Thyroid gland (tissue), 4 donors: ENCODE data around the gene KLF3.

ENCODE experiments used
- CTCF ChIP-seq, 6 experiments: fragments of 200-600 bp in 3 of 6; fragments of 450-650 bp in 3 of 6; sonication (generic) in 3 of 6; IDR thresholded peaks; one replicate each; pipeline ENCODE4 v1.5.1; 2016 to 2019; ENCODE audit warnings: antibody characterized with exemption in 6 of 6, mild to moderate bottlenecking in 2 of 6, inconsistent platforms in 1 of 6, moderate library complexity in 1 of 6
- POLR2A ChIP-seq, 2 donors: fragments of 450-650 bp; IDR thresholded peaks; one replicate each; pipeline ENCODE4 v1.6.1; 2017; ENCODE audit warnings: antibody characterized with exemption in 2 of 2, mild to moderate bottlenecking in 2 of 2, moderate library complexity in 1 of 2

GRCh38 chr4:38669208-38669607 is 5.2 kb downstream of the KLF3 start:
- no peak for TF ChIP-seq CTCF (IDR thresholded peaks at IDR 0.05)
- no peak for TF ChIP-seq POLR2A (IDR thresholded peaks at IDR 0.05)
